Hepatic stellate cell (primary cell): Measurements from ENCODE around the gene DOCK1.

ENCODE experiments used
- DNase-seq: peaks from one replicate; pipeline ENCODE4 v3.0.0; 2011; ENCODE audit warnings: low spot score

The DOCK1 gene

GRCh38 chr10:127315888-127316287 is 410.7 kb downstream of the DOCK1 start:
- DNase-seq, result no peak

- DNase-seq, result no peak
Observed at GRCh38 chr10:127318396-127318795, 413.2 kb downstream of the DOCK1 start.

- DNase-seq, result no peak
Observed at GRCh38 chr10:127319271-127319670, 414.0 kb downstream of the DOCK1 start.

GRCh38 chr10:127319691-127320090 is 414.5 kb downstream of the DOCK1 start:
- no peak for DNase-seq

GRCh38 chr10:127320176-127320575 is 414.9 kb downstream of the DOCK1 start:
- DNase-seq, result no peak

- DNase-seq, result no peak
Observed at GRCh38 chr10:127322286-127322685, 417.1 kb downstream of the DOCK1 start.

GRCh38 chr10:127325506-127325905 is 420.3 kb downstream of the DOCK1 start:
- no peak for DNase-seq

- DNase-seq, result no peak
Observed at GRCh38 chr10:127326883-127327282, 421.7 kb downstream of the DOCK1 start.

- no peak for DNase-seq
Observed at GRCh38 chr10:127331696-127332095, 426.5 kb downstream of the DOCK1 start.

GRCh38 chr10:127332631-127333030 is 427.4 kb downstream of the DOCK1 start:
- DNase-seq, result no peak

GRCh38 chr10:127337801-127338200 is 432.6 kb downstream of the DOCK1 start:
- DNase-seq, result no peak

- DNase-seq, result no peak
Observed at GRCh38 chr10:127338399-127339110, 433.3 kb downstream of the DOCK1 start.

GRCh38 chr10:127343821-127344220 is 438.6 kb downstream of the DOCK1 start:
- DNase-seq, result no peak

GRCh38 chr10:127344346-127344745 is 439.1 kb downstream of the DOCK1 start:
- DNase-seq, result no peak

GRCh38 chr10:127345231-127345965 is 440.2 kb downstream of the DOCK1 start:
- no peak for DNase-seq

- no peak for DNase-seq
Observed at GRCh38 chr10:127346604-127347003, 441.4 kb downstream of the DOCK1 start.

GRCh38 chr10:127347202-127347959 is 442.2 kb downstream of the DOCK1 start:
- DNase-seq, result no peak

- DNase-seq, result no peak
Observed at GRCh38 chr10:127349737-127350136, 444.5 kb downstream of the DOCK1 start.

- no peak for DNase-seq
Observed at GRCh38 chr10:127351542-127351941, 446.3 kb downstream of the DOCK1 start.

GRCh38 chr10:127353544-127353943 is 448.3 kb downstream of the DOCK1 start:
- DNase-seq, result no peak

GRCh38 chr10:127354255-127354654 is 449.0 kb downstream of the DOCK1 start:
- DNase-seq, result no peak

- DNase-seq, result peak; percentile 28
Observed at GRCh38 chr10:127354992-127355391, 449.8 kb downstream of the DOCK1 start.

- no peak for DNase-seq
Observed at GRCh38 chr10:127356360-127356759, 451.1 kb downstream of the DOCK1 start.
